Purkinje cell (primary cell): ENCODE data around the gene PLCL1. TPM values are rescaled to one million over a fixed set of nuclear protein-coding genes. Genes with fewer than 3 reads are reported as not detected.

Experiments used
- polyA plus RNA-seq: library from polyadenylated mRNA; unstranded; fragments of >200 nt; fragmentation: Nextera tagmentation; gene quantifications from 2 replicates; pipeline ENCODE4 v1.2.1, GENCODE V29; 2014

The PLCL1 gene
- 2.5 and 2.8 TPM in 2 replicates for polyA plus RNA-seq

DNA sequence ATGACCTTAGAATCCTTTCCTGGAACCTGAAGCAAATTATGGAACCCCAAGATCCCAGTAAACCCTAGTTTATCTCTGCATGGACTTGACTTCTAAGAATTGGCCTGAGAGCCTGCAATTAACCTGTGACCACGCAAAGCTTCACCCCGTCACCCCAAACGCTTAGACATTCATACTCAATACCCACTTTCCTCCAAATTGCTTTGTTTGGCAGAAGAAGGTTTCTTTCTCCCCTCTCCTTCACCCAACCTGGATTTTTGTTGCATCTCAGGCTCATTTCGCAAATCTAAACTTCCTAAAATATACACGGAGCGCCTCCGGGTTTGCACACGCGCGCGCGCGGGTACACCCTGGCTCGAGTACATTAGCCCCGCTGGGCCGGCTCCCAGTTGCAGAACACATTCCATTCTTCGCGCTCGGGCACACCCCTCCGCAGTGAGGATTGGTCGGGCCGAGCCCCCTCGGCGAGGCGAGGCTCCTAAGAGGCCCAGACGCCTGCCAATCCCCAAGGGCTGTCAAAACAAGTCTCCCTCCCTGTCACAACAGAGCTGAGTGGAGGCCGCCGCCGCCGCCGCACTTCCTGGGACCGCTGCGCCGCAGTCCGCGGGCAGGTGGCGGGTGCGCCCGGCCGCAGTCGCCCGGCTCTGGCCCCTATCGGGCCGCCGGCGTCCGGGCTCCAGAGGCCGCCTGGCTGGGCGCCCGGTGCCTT is at the start of gene PLCL1:
PLCL1 (plus strand) TSS at position 545 of the 709 bp plus-strand sequence.

GRCh38 chr2:197784956-197785941 is 19.1 kb upstream of the PLCL1 start, which contains the start of gene BOLL:
Gene BOLL (minus strand): TSS chr2:197785319. CDS start chr2:197781850, 3,469 bp downstream.

Other genes with a start within 250 kb of the PLCL1 start
- 13.5 and 21.6 TPM in 2 replicates for gene RFTN2, start 129.0 kb upstream of the PLCL1 start, polyA plus RNA-seq
- gene MARS2, start 99.2 kb upstream of the PLCL1 start, polyA plus RNA-seq, result 2.1 and 7.3 TPM in 2 replicates
- gene BOLL, start 19.3 kb upstream of the PLCL1 start, polyA plus RNA-seq, result 0.46 and 1.8 TPM in 2 replicates